Neural cell (in vitro differentiated cells): ENCODE results near the gene SMAD7. TPM values are rescaled to one million over a fixed set of nuclear protein-coding genes. Genes with fewer than 3 reads are reported as not detected.

Source experiments
- H2AFZ ChIP-seq: fragments of 200-600, 300-800 bp; sonication (generic), shearing (Covaris generic); 2 replicates; pipeline ENCODE4 v1.6.0; 2014; ENCODE audit warnings: low read depth, mild to moderate bottlenecking, antibody characterized with exemption, low read length, moderate library complexity
- H3F3A ChIP-seq: fragments of 200-600 bp; shearing (Covaris generic); 2 replicates; pipeline ENCODE4 v1.6.1; 2016; ENCODE audit warnings: mild to moderate bottlenecking, moderate library complexity, mixed read lengths, antibody characterized with exemption, low read length; ENCODE audit not compliant: insufficient read depth, poor library complexity, severe bottlenecking
- H3K27ac ChIP-seq: fragments of 200-600, 300-800 bp; sonication (generic), shearing (Covaris generic); 2 replicates; pipeline ENCODE4 v1.5.1; 2014; ENCODE audit warnings: mild to moderate bottlenecking, low read length, moderate library complexity
- H3K27me3 ChIP-seq: fragments of 300-800, 200-600 bp; sonication (generic), shearing (Covaris generic); 2 replicates; pipeline ENCODE4 v1.6.0; 2014; ENCODE audit warnings: mild to moderate bottlenecking, low read depth, low read length, moderate library complexity; ENCODE audit not compliant: insufficient read depth
- H3K36me3 ChIP-seq: fragments of 300-800, 200-600 bp; sonication (generic), shearing (Covaris generic); 2 replicates; pipeline ENCODE4 v1.5.1; 2014; ENCODE audit warnings: mild to moderate bottlenecking, antibody characterized with exemption, low read length, moderate library complexity; ENCODE audit not compliant: insufficient read depth
- H3K4me2 ChIP-seq: fragments of 300-800, 200-600 bp; sonication (generic), shearing (Covaris generic); 2 replicates; pipeline ENCODE4 v1.6.0; 2014; ENCODE audit warnings: mild to moderate bottlenecking, low read length
- H3K4me3 ChIP-seq: fragments of 300-800, 200-600 bp; sonication (generic), shearing (Covaris generic); 2 replicates; pipeline ENCODE4 v1.5.1; 2014; ENCODE audit warnings: mild to moderate bottlenecking, low read length, moderate library complexity
- H3K79me2 ChIP-seq: fragments of 200-600 bp; shearing (Covaris generic); replicated peaks from 2 replicates; pipeline ENCODE4 v1.6.0; 2014; ENCODE audit warnings: mild to moderate bottlenecking, low read length, moderate library complexity; ENCODE audit not compliant: insufficient read depth
- H3K9ac ChIP-seq: fragments of 300-800, 200-600 bp; sonication (generic), shearing (Covaris generic); 2 replicates; pipeline ENCODE4 v1.6.1; 2016; ENCODE audit warnings: mild to moderate bottlenecking, low read length, mixed read lengths
- H3K9me2 ChIP-seq: fragments of 200-600 bp; shearing (Covaris generic); 2 replicates; pipeline ENCODE4 v1.6.1; 2016; ENCODE audit warnings: mild to moderate bottlenecking, low read length, mixed read lengths; ENCODE audit not compliant: insufficient read depth
- H3K9me3 ChIP-seq: fragments of 200-600, 300-800 bp; sonication (generic), shearing (Covaris generic); 2 replicates; pipeline ENCODE4 v1.6.1; 2016; ENCODE audit warnings: mild to moderate bottlenecking, mixed run types, low read length, moderate library complexity, mixed read lengths
- H4K20me1 ChIP-seq: fragments of 200-600 bp; shearing (Covaris generic); 2 replicates; pipeline ENCODE4 v1.6.1; 2016; ENCODE audit warnings: mild to moderate bottlenecking, mixed run types; ENCODE audit not compliant: insufficient read depth
- EP300 ChIP-seq: fragments of 450-650 bp; conservative IDR thresholded peaks from 2 replicates; pipeline ENCODE4 v1.6.1; 2014; ENCODE audit warnings: antibody characterized with exemption, mild to moderate bottlenecking, moderate library complexity; ENCODE audit not compliant: poor library complexity, severe bottlenecking
- EZH2 ChIP-seq: fragments of 200-600, 300-800 bp; shearing (Covaris generic), sonication (generic); IDR thresholded peaks from 2 replicates; pipeline ENCODE4 v1.6.1; 2014; ENCODE audit warnings: antibody characterized with exemption, low read length, borderline replicate concordance, mild to moderate bottlenecking; ENCODE audit not compliant: insufficient read depth, poor library complexity, severe bottlenecking
- MXI1 ChIP-seq: fragments of 450-650 bp; conservative IDR thresholded peaks from 2 replicates; pipeline ENCODE4 v1.6.1; 2014; ENCODE audit warnings: antibody characterized with exemption, mild to moderate bottlenecking; ENCODE audit not compliant: poor library complexity, severe bottlenecking
- POLR2AphosphoS5 ChIP-seq: IDR thresholded peaks from 2 replicates; pipeline ENCODE4 v1.6.1; 2012
- RAD21 ChIP-seq: fragments of 450-650 bp; conservative IDR thresholded peaks from 2 replicates; pipeline ENCODE4 v1.6.1; 2014; ENCODE audit warnings: antibody characterized with exemption, mild to moderate bottlenecking, moderate library complexity
- SMC3 ChIP-seq: fragments of 450-650 bp; conservative IDR thresholded peaks from 2 replicates; pipeline ENCODE4 v1.6.1; 2014; ENCODE audit warnings: antibody characterized with exemption, mild to moderate bottlenecking, moderate library complexity; ENCODE audit not compliant: poor library complexity
- TAF1 ChIP-seq: IDR thresholded peaks from 2 replicates; pipeline ENCODE4 v1.6.1; 2012; ENCODE audit warnings: low read depth
- polyA plus RNA-seq: library from polyadenylated mRNA; depleted of rRNA; stranded (reverse); fragments of >200 nt; gene quantifications from 2 replicates; pipeline ENCODE4 v1.2.3, GENCODE V29; 2014
- TF ChIP-seq, protein P1 (sequence below): fragments of 450-650 bp; IDR thresholded peaks from 2 replicates; pipeline ENCODE4 v1.5.1; 2014; ENCODE audit warnings: antibody characterized with exemption, mild to moderate bottlenecking, moderate library complexity; ENCODE audit not compliant: poor library complexity, severe bottlenecking
- TF ChIP-seq, protein P2 (sequence below): IDR thresholded peaks from 2 replicates; pipeline ENCODE4 v1.6.1; 2012; ENCODE audit warnings: borderline replicate concordance

The SMAD7 gene
- polyA plus RNA-seq, 1 donor from 2014 or later, result 3.8 TPM

DNA sequence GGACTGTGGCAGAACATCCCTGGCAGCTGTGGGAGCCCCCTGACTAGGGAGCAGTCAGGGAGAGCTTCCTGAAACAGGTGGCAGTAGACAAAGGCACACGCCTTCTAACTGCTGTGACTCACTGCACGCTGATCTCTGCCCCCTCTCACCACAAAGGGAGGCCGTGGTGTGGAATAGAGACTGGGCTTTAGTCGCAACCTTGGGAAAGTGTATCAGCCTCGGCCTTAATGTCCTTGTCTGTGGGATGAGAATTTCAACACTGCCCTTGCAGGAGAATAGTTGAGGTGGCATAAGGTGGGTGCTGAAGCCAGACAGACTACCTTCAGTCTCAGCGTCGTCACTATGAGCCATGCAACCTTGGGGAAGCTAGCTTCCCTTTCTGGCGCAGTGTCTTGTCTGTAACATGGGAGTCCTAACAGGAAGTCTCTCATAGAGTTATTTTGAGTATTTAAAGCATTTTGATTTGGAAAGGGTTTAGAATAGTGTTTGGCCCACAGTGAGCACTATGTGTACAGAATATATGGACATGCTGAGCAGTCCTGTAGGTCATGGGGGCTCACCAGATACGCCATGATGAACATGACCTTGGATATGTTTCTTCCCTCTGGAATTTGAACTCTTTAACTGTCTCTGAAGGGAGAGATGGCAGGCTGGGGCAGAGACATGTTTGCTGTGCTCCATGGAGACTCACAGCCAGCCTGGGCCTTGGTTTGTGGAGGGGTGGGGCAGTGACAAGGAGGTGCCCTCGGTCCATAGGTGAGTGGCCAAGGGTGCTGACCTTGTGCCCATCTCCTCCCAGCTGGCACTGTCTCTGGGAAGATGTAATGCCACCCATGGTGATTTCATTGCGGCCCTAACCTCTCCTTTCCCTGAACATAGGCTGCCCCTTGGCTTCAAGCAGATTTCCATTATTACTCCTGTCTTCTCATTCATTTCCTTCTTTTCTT, 29.5 kb upstream of the SMAD7 start (continued):
- TF ChIP-seq, protein P1, sequence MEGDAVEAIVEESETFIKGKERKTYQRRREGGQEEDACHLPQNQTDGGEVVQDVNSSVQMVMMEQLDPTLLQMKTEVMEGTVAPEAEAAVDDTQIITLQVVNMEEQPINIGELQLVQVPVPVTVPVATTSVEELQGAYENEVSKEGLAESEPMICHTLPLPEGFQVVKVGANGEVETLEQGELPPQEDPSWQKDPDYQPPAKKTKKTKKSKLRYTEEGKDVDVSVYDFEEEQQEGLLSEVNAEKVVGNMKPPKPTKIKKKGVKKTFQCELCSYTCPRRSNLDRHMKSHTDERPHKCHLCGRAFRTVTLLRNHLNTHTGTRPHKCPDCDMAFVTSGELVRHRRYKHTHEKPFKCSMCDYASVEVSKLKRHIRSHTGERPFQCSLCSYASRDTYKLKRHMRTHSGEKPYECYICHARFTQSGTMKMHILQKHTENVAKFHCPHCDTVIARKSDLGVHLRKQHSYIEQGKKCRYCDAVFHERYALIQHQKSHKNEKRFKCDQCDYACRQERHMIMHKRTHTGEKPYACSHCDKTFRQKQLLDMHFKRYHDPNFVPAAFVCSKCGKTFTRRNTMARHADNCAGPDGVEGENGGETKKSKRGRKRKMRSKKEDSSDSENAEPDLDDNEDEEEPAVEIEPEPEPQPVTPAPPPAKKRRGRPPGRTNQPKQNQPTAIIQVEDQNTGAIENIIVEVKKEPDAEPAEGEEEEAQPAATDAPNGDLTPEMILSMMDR, result no peak
- no peak for TF ChIP-seq EP300

DNA sequence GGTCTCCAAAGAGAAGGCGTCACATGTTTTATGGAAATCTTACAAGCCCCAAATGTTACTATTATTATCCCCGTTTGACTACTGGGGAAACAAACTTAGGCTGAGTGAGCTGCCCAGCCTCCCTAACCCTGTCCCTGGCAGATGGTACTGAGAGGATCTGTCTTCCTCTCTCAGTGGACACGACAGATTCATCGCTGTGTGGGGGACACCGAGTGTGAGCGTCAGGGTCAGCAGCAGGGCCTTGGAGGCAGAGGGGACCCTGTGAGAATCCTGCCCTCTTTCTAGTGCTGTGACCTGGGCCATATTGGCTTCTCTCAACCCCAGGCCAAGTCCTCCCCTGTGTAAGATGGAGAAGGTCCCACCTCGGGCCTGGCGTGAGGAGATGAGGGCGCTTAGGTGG, 27.1 kb upstream of the SMAD7 start:
- no peak overlapping the region for H2AFZ ChIP-seq
- no peaks in the 10 kb centered on the region for H3K9me3 ChIP-seq
- no peak overlapping the region for H3K4me3 ChIP-seq
- H3K79me2 ChIP-seq, result no peaks in the 10 kb centered on the region
- H3K27me3 ChIP-seq, result peaks cover 4% of the 10 kb centered on the region
- TF ChIP-seq POLR2AphosphoS5 (no peak), RAD21 (no peak), TAF1 (no peak), EZH2 (no peak), SMC3 (no peak), EP300 (no peak), MXI1 (no peak)
- TF ChIP-seq, protein P1, result no peak
- TF ChIP-seq, protein P2, sequence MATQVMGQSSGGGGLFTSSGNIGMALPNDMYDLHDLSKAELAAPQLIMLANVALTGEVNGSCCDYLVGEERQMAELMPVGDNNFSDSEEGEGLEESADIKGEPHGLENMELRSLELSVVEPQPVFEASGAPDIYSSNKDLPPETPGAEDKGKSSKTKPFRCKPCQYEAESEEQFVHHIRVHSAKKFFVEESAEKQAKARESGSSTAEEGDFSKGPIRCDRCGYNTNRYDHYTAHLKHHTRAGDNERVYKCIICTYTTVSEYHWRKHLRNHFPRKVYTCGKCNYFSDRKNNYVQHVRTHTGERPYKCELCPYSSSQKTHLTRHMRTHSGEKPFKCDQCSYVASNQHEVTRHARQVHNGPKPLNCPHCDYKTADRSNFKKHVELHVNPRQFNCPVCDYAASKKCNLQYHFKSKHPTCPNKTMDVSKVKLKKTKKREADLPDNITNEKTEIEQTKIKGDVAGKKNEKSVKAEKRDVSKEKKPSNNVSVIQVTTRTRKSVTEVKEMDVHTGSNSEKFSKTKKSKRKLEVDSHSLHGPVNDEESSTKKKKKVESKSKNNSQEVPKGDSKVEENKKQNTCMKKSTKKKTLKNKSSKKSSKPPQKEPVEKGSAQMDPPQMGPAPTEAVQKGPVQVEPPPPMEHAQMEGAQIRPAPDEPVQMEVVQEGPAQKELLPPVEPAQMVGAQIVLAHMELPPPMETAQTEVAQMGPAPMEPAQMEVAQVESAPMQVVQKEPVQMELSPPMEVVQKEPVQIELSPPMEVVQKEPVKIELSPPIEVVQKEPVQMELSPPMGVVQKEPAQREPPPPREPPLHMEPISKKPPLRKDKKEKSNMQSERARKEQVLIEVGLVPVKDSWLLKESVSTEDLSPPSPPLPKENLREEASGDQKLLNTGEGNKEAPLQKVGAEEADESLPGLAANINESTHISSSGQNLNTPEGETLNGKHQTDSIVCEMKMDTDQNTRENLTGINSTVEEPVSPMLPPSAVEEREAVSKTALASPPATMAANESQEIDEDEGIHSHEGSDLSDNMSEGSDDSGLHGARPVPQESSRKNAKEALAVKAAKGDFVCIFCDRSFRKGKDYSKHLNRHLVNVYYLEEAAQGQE, result no peak
- no peaks in the 10 kb centered on the region for H4K20me1 ChIP-seq
- H3K27ac ChIP-seq, result no peak overlapping the region
- no peaks in the 10 kb centered on the region for H3F3A ChIP-seq
- H3K9ac ChIP-seq, result no peak overlapping the region
- no peaks in the 10 kb centered on the region for H3K36me3 ChIP-seq
- H3K4me2 ChIP-seq, result no peak overlapping the region
- no peaks in the 10 kb centered on the region for H3K9me2 ChIP-seq
